GM23338 (cell line): ENCODE data around the gene B4GAT1. TPM values are rescaled to one million over a fixed set of nuclear protein-coding genes. Genes with fewer than 3 reads are reported as not detected.

Source experiments
- ATAC-seq: fragments of 200-7000 bp; cut with Tn5 transposase; 3 replicates; pipeline ENCODE4 v1.9.1; 2020
- DNase-seq: peaks from one replicate; pipeline ENCODE4 v3.0.0-alpha.2; 2015; ENCODE audit warnings: low spot score
- H2AFZ ChIP-seq: fragments of 200-600 bp; sonication (generic); 2 replicates; pipeline ENCODE4 v1.8.0; 2016; ENCODE audit warnings: antibody characterized with exemption, mild to moderate bottlenecking, moderate library complexity
- H3F3A ChIP-seq: fragments of 200-600 bp; sonication (generic); replicated peaks from 2 replicates; pipeline ENCODE4 v1.8.0; 2017; ENCODE audit warnings: antibody characterized with exemption, mixed run types, low read depth
- H3K27ac ChIP-seq: fragments of 200-600 bp; sonication (generic); 2 replicates; pipeline ENCODE4 v1.6.1; 2016; ENCODE audit warnings: low read depth
- H3K27me3 ChIP-seq: fragments of 200-600 bp; sonication (generic); 2 replicates; pipeline ENCODE4 v1.8.0; 2016; ENCODE audit warnings: mild to moderate bottlenecking, mixed run types, moderate library complexity; ENCODE audit not compliant: insufficient read depth
- H3K36me3 ChIP-seq: fragments of 200-600 bp; sonication (generic); 2 replicates; pipeline ENCODE4 v1.8.0; 2016; ENCODE audit warnings: mild to moderate bottlenecking; ENCODE audit not compliant: insufficient read depth
- H3K4me1 ChIP-seq: fragments of 200-600 bp; sonication (generic); 2 replicates; pipeline ENCODE4 v1.8.0; 2016; ENCODE audit warnings: mild to moderate bottlenecking, moderate library complexity; ENCODE audit not compliant: insufficient read depth
- H3K4me2 ChIP-seq: fragments of 200-600 bp; sonication (generic); 2 replicates; pipeline ENCODE4 v1.7.1; 2017; ENCODE audit warnings: mixed run types
- H3K4me3 ChIP-seq: fragments of 200-600 bp; sonication (generic); 2 replicates; pipeline ENCODE4 v1.6.1; 2016; ENCODE audit warnings: mixed run types
- H3K79me2 ChIP-seq: fragments of 200-600 bp; sonication (generic); replicated peaks from 2 replicates; pipeline ENCODE4 v1.8.0; 2017; ENCODE audit warnings: mild to moderate bottlenecking; ENCODE audit not compliant: insufficient read depth
- H3K9me2 ChIP-seq: fragments of 200-600 bp; sonication (generic); 2 replicates; pipeline ENCODE4 v1.8.0; 2017; ENCODE audit not compliant: insufficient read depth
- H4K20me1 ChIP-seq: fragments of 200-600 bp; sonication (generic); replicated peaks from 2 replicates; pipeline ENCODE4 v1.8.0; 2017; ENCODE audit warnings: mild to moderate bottlenecking; ENCODE audit not compliant: insufficient read depth
- H3K27ac Mint-ChIP-seq: 2 replicates; pipeline ENCODE4 v1.8.0; 2020; ENCODE audit warnings: inconsistent platforms, mild to moderate bottlenecking, moderate library complexity, mixed read lengths
- H3K27me3 Mint-ChIP-seq: 3 replicates; pipeline ENCODE4 v1.8.0; 2022; ENCODE audit warnings: low read depth, mild to moderate bottlenecking, moderate library complexity, mixed read lengths, inconsistent platforms; ENCODE audit not compliant: insufficient read depth, poor library complexity
- H3K36me3 Mint-ChIP-seq: 3 replicates; pipeline ENCODE4 v1.8.0; 2021; ENCODE audit warnings: low read depth, mild to moderate bottlenecking, inconsistent platforms, moderate library complexity, mixed read lengths
- H3K4me1 Mint-ChIP-seq: 3 replicates; pipeline ENCODE4 v1.8.0; 2020; ENCODE audit warnings: mild to moderate bottlenecking, inconsistent platforms, mixed read lengths
- H3K4me3 Mint-ChIP-seq: 3 replicates; pipeline ENCODE4 v1.8.0; 2021; ENCODE audit warnings: moderate library complexity, mild to moderate bottlenecking, inconsistent platforms, mixed read lengths
- H3K9me3 Mint-ChIP-seq: 3 replicates; pipeline ENCODE4 v1.8.0; 2020; ENCODE audit warnings: moderate library complexity, mild to moderate bottlenecking, inconsistent platforms, mixed read lengths
- CREB1 ChIP-seq: fragments of 250-450 bp; sonication (Bioruptor Pico); IDR thresholded peaks from 2 replicates; pipeline ENCODE4 v1.5.0; 2020; ENCODE audit warnings: low read depth, mild to moderate bottlenecking, moderate library complexity
- EZH2 ChIP-seq: fragments of 200-600 bp; sonication (generic); IDR thresholded peaks from one replicate; pipeline ENCODE4 v1.8.0; 2017; ENCODE audit warnings: antibody characterized with exemption, mild to moderate bottlenecking, low read depth; ENCODE audit not compliant: unreplicated experiment
- EZH2phosphoT487 ChIP-seq: fragments of 200-600 bp; sonication (generic); IDR thresholded peaks from one replicate; pipeline ENCODE4 v1.8.1; 2018; ENCODE audit warnings: antibody characterized with exemption; ENCODE audit not compliant: unreplicated experiment
- JUNB ChIP-seq: IDR thresholded peaks from one replicate; pipeline ENCODE4 v1.6.1; 2016; ENCODE audit warnings: antibody characterized with exemption; ENCODE audit not compliant: unreplicated experiment
- NANOG ChIP-seq: IDR thresholded peaks from 2 replicates; pipeline ENCODE4 v1.6.1; 2016; ENCODE audit warnings: antibody characterized with exemption, borderline replicate concordance
- POLR2AphosphoS5 ChIP-seq: IDR thresholded peaks from 2 replicates; pipeline ENCODE4 v1.6.1; 2016; ENCODE audit warnings: antibody characterized with exemption, low read depth
- STAT1 ChIP-seq: IDR thresholded peaks from one replicate; pipeline ENCODE4 v1.6.1; 2016; ENCODE audit warnings: antibody characterized with exemption; ENCODE audit not compliant: unreplicated experiment
- ZNF114 ChIP-seq: fragments of 250-450 bp; sonication (Bioruptor Pico); IDR thresholded peaks from 2 replicates; pipeline ENCODE4 v1.5.0; 2020; ENCODE audit warnings: mild to moderate bottlenecking, moderate library complexity
- ZNF331 ChIP-seq: fragments of 250-450 bp; sonication (Bioruptor Pico); IDR thresholded peaks from 2 replicates; pipeline ENCODE4 v1.5.0; 2020; ENCODE audit warnings: low read depth, mild to moderate bottlenecking, moderate library complexity
- polyA plus RNA-seq: library from polyadenylated mRNA; unstranded; fragments of >200 nt; fragmentation: Nextera tagmentation; extraction: Ambion mirVana; gene quantifications from 2 replicates; pipeline ENCODE4 v1.2.1, GENCODE V29; 2016
- total RNA-seq: library from RNA; depleted of rRNA; stranded (reverse); fragments of >200 nt; shearing (Covaris generic); gene quantifications from 2 replicates; pipeline ENCODE4 v1.2.3, GENCODE V29; 2014
- TF ChIP-seq, protein P1 (sequence below): fragments of 250-450 bp; sonication (Bioruptor Pico); IDR thresholded peaks from 2 replicates; pipeline ENCODE4 v1.5.0; 2020; ENCODE audit warnings: mild to moderate bottlenecking, moderate library complexity
- TF ChIP-seq, protein P2 (sequence below): IDR thresholded peaks from 2 replicates; pipeline ENCODE4 v1.6.1; 2016; ENCODE audit warnings: antibody characterized with exemption
- TF ChIP-seq, protein P3 (sequence below): IDR thresholded peaks from one replicate; pipeline ENCODE4 v1.6.1; 2018; ENCODE audit warnings: antibody characterized with exemption; ENCODE audit not compliant: unreplicated experiment
- TF ChIP-seq, protein P4 (sequence below), 2 experiments: fragments of 200-600 bp in 1 of 2; sonication (generic) in 1 of 2; conservative IDR thresholded peaks; 2 replicates each; pipeline versions ENCODE4 v1.5.1 to v1.6.1; 2016 to 2017; ENCODE audit warnings: antibody characterized with exemption in 2 of 2, low read depth in 2 of 2, mild to moderate bottlenecking in 2 of 2, moderate library complexity in 1 of 2

Gene B4GAT1
- total and polyA plus RNA-seq, 2 experiments from 2014 or later: 23.5 to 41.9 TPM

DNA sequence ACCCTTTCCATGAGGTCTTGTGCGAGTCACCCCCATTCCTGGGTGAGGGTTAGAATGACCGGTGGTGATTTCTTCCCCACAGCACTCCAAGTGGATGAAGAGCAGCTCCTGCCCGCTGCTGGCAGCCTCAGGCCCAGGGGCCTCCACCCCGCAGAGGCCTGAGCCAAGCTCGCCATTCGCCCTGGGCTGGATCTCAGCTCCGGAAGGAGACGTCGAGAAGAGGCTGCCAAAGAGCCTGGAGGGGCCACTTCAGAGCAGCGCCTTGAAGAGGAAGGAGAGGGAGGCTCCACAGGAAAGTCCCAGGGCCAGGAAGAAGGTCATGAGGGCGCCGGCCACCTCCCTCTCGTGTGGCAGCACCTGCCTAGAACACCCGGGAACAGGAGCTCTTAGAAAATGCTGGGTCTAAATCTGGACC, 15.8 kb upstream of the B4GAT1 start:
- H3K79me2 ChIP-seq: no peaks in the 10 kb centered on the region
- Mint-ChIP-seq H3K27me3 (peaks cover 29% of the 10 kb centered on the region), H3K4me3 (no peak overlapping the region), H3K27ac (no peak overlapping the region), H3K4me1 (peaks cover 11% of the 10 kb centered on the region), H3K9me3 (no peaks in the 10 kb centered on the region; the same call in 2 of the 3 replicates), H3K36me3 (peaks cover 66% of the 10 kb centered on the region)
- no peaks in the 10 kb centered on the region for H3K27me3 ChIP-seq
- H3K4me3 ChIP-seq: no peak overlapping the region
- H2AFZ ChIP-seq: no peak overlapping the region
- H3K4me2 ChIP-seq: no peak overlapping the region
- peaks cover 51% of the 10 kb centered on the region for H3F3A ChIP-seq
- no peaks in the 10 kb centered on the region for H3K9me2 ChIP-seq
- TF ChIP-seq STAT1 (no peak), POLR2AphosphoS5 (no peak), ZNF331 (CRISPR knock-in tag) (no peak), EZH2 (no peak), NANOG (no peak), EZH2phosphoT487 (no peak), JUNB (no peak), ZNF114 (CRISPR knock-in tag) (no peak), CREB1 (CRISPR knock-in tag) (no peak)
- TF ChIP-seq, protein P1, sequence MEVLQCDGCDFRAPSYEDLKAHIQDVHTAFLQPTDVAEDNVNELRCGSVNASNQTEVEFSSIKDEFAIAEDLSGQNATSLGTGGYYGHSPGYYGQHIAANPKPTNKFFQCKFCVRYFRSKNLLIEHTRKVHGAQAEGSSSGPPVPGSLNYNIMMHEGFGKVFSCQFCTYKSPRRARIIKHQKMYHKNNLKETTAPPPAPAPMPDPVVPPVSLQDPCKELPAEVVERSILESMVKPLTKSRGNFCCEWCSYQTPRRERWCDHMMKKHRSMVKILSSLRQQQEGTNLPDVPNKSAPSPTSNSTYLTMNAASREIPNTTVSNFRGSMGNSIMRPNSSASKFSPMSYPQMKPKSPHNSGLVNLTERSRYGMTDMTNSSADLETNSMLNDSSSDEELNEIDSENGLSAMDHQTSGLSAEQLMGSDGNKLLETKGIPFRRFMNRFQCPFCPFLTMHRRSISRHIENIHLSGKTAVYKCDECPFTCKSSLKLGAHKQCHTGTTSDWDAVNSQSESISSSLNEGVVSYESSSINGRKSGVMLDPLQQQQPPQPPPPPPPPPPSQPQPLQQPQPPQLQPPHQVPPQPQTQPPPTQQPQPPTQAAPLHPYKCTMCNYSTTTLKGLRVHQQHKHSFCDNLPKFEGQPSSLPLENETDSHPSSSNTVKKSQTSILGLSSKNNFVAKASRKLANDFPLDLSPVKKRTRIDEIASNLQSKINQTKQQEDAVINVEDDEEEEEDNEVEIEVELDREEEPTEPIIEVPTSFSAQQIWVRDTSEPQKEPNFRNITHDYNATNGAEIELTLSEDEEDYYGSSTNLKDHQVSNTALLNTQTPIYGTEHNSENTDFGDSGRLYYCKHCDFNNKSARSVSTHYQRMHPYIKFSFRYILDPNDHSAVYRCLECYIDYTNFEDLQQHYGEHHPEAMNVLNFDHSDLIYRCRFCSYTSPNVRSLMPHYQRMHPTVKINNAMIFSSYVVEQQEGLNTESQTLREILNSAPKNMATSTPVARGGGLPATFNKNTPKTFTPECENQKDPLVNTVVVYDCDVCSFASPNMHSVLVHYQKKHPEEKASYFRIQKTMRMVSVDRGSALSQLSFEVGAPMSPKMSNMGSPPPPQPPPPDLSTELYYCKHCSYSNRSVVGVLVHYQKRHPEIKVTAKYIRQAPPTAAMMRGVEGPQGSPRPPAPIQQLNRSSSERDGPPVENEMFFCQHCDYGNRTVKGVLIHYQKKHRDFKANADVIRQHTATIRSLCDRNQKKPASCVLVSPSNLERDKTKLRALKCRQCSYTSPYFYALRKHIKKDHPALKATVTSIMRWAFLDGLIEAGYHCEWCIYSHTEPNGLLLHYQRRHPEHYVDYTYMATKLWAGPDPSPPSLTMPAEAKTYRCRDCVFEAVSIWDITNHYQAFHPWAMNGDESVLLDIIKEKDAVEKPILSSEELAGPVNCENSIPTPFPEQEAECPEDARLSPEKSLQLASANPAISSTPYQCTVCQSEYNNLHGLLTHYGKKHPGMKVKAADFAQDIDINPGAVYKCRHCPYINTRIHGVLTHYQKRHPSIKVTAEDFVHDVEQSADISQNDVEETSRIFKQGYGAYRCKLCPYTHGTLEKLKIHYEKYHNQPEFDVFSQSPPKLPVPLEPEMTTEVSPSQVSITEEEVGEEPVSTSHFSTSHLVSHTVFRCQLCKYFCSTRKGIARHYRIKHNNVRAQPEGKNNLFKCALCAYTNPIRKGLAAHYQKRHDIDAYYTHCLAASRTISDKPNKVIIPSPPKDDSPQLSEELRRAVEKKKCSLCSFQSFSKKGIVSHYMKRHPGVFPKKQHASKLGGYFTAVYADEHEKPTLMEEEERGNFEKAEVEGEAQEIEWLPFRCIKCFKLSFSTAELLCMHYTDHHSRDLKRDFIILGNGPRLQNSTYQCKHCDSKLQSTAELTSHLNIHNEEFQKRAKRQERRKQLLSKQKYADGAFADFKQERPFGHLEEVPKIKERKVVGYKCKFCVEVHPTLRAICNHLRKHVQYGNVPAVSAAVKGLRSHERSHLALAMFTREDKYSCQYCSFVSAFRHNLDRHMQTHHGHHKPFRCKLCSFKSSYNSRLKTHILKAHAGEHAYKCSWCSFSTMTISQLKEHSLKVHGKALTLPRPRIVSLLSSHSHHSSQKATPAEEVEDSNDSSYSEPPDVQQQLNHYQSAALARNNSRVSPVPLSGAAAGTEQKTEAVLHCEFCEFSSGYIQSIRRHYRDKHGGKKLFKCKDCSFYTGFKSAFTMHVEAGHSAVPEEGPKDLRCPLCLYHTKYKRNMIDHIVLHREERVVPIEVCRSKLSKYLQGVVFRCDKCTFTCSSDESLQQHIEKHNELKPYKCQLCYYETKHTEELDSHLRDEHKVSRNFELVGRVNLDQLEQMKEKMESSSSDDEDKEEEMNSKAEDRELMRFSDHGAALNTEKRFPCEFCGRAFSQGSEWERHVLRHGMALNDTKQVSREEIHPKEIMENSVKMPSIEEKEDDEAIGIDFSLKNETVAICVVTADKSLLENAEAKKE (CRISPR knock-in tag): no peak
- TF ChIP-seq, protein P2, sequence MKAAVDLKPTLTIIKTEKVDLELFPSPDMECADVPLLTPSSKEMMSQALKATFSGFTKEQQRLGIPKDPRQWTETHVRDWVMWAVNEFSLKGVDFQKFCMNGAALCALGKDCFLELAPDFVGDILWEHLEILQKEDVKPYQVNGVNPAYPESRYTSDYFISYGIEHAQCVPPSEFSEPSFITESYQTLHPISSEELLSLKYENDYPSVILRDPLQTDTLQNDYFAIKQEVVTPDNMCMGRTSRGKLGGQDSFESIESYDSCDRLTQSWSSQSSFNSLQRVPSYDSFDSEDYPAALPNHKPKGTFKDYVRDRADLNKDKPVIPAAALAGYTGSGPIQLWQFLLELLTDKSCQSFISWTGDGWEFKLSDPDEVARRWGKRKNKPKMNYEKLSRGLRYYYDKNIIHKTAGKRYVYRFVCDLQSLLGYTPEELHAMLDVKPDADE: no peak
- TF ChIP-seq, protein P3, sequence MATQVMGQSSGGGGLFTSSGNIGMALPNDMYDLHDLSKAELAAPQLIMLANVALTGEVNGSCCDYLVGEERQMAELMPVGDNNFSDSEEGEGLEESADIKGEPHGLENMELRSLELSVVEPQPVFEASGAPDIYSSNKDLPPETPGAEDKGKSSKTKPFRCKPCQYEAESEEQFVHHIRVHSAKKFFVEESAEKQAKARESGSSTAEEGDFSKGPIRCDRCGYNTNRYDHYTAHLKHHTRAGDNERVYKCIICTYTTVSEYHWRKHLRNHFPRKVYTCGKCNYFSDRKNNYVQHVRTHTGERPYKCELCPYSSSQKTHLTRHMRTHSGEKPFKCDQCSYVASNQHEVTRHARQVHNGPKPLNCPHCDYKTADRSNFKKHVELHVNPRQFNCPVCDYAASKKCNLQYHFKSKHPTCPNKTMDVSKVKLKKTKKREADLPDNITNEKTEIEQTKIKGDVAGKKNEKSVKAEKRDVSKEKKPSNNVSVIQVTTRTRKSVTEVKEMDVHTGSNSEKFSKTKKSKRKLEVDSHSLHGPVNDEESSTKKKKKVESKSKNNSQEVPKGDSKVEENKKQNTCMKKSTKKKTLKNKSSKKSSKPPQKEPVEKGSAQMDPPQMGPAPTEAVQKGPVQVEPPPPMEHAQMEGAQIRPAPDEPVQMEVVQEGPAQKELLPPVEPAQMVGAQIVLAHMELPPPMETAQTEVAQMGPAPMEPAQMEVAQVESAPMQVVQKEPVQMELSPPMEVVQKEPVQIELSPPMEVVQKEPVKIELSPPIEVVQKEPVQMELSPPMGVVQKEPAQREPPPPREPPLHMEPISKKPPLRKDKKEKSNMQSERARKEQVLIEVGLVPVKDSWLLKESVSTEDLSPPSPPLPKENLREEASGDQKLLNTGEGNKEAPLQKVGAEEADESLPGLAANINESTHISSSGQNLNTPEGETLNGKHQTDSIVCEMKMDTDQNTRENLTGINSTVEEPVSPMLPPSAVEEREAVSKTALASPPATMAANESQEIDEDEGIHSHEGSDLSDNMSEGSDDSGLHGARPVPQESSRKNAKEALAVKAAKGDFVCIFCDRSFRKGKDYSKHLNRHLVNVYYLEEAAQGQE: no peak
- TF ChIP-seq, protein P4, sequence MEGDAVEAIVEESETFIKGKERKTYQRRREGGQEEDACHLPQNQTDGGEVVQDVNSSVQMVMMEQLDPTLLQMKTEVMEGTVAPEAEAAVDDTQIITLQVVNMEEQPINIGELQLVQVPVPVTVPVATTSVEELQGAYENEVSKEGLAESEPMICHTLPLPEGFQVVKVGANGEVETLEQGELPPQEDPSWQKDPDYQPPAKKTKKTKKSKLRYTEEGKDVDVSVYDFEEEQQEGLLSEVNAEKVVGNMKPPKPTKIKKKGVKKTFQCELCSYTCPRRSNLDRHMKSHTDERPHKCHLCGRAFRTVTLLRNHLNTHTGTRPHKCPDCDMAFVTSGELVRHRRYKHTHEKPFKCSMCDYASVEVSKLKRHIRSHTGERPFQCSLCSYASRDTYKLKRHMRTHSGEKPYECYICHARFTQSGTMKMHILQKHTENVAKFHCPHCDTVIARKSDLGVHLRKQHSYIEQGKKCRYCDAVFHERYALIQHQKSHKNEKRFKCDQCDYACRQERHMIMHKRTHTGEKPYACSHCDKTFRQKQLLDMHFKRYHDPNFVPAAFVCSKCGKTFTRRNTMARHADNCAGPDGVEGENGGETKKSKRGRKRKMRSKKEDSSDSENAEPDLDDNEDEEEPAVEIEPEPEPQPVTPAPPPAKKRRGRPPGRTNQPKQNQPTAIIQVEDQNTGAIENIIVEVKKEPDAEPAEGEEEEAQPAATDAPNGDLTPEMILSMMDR (conservative IDR thresholded peaks at IDR 0.05; ENCODE audit: low read depth in 2 of 2): no peak
- H3K27ac ChIP-seq: no peak overlapping the region
- H4K20me1 ChIP-seq: peaks cover 17% of the 10 kb centered on the region
- peaks cover 6% of the 10 kb centered on the region; the same call in 1 of the 2 replicates for H3K4me1 ChIP-seq
- ATAC-seq (no peak), DNase-seq (no peak)
- H3K36me3 ChIP-seq: peaks cover 19% of the 10 kb centered on the region; the same call in 1 of the 2 replicates
